HG03060 (cell line): ENCODE data around the gene LIMS2.

Source experiments
- ATAC-seq: cut with Tn5 transposase; IDR thresholded peaks from one replicate; pipeline ENCODE4 v1.9.1; 2021; ENCODE audit warnings: low read depth, moderate number of reproducible peaks; ENCODE audit not compliant: unreplicated experiment

LIMS2 gene

GRCh38 chr2:127625572-127625951 lies 49.8 kb downstream of the LIMS2 start:
- ATAC-seq = no peak

GRCh38 chr2:127624756-127625571 lies 50.4 kb downstream of the LIMS2 start:
- ATAC-seq = no peak

- no peak for ATAC-seq
These were observed 51.0 kb downstream of the LIMS2 start for GRCh38 chr2:127624320-127624755.

- ATAC-seq = no peak
These were observed 51.7 kb downstream of the LIMS2 start for GRCh38 chr2:127623388-127624319.

GRCh38 chr2:127622561-127623387 lies 52.6 kb downstream of the LIMS2 start:
- no peak for ATAC-seq

GRCh38 chr2:127621981-127622431 lies 53.3 kb downstream of the LIMS2 start:
- no peak for ATAC-seq

GRCh38 chr2:127620866-127621265 lies 54.5 kb downstream of the LIMS2 start:
- no peak for ATAC-seq

- no peak for ATAC-seq
These were observed 55.2 kb downstream of the LIMS2 start for GRCh38 chr2:127619877-127620705.

- no peak for ATAC-seq
These were observed 56.1 kb downstream of the LIMS2 start for GRCh38 chr2:127619203-127619590.

GRCh38 chr2:127618551-127619202 lies 56.7 kb downstream of the LIMS2 start:
- ATAC-seq = no peak

GRCh38 chr2:127615511-127616166 lies 59.7 kb downstream of the LIMS2 start:
- no peak for ATAC-seq

- no peak for ATAC-seq
These were observed 60.6 kb downstream of the LIMS2 start for GRCh38 chr2:127614731-127615130.

- no peak for ATAC-seq
These were observed 61.1 kb downstream of the LIMS2 start for GRCh38 chr2:127614246-127614645.

GRCh38 chr2:127612111-127612822 lies 63.1 kb downstream of the LIMS2 start:
- ATAC-seq = no peak

GRCh38 chr2:127611076-127611925 lies 64.0 kb downstream of the LIMS2 start:
- ATAC-seq = no peak

- no peak for ATAC-seq
These were observed 64.8 kb downstream of the LIMS2 start for GRCh38 chr2:127610561-127610960.

- no peak for ATAC-seq
These were observed 65.5 kb downstream of the LIMS2 start for GRCh38 chr2:127609818-127610217.
